Measurements from ENCODE around the gene MAP3K6.
"Not testable (repeated sequence)": the region's sequence is repeated elsewhere in the genome, so short reads cannot be mapped to it uniquely, and the experiment has no call there.

MAP3K6 gene, protein sequence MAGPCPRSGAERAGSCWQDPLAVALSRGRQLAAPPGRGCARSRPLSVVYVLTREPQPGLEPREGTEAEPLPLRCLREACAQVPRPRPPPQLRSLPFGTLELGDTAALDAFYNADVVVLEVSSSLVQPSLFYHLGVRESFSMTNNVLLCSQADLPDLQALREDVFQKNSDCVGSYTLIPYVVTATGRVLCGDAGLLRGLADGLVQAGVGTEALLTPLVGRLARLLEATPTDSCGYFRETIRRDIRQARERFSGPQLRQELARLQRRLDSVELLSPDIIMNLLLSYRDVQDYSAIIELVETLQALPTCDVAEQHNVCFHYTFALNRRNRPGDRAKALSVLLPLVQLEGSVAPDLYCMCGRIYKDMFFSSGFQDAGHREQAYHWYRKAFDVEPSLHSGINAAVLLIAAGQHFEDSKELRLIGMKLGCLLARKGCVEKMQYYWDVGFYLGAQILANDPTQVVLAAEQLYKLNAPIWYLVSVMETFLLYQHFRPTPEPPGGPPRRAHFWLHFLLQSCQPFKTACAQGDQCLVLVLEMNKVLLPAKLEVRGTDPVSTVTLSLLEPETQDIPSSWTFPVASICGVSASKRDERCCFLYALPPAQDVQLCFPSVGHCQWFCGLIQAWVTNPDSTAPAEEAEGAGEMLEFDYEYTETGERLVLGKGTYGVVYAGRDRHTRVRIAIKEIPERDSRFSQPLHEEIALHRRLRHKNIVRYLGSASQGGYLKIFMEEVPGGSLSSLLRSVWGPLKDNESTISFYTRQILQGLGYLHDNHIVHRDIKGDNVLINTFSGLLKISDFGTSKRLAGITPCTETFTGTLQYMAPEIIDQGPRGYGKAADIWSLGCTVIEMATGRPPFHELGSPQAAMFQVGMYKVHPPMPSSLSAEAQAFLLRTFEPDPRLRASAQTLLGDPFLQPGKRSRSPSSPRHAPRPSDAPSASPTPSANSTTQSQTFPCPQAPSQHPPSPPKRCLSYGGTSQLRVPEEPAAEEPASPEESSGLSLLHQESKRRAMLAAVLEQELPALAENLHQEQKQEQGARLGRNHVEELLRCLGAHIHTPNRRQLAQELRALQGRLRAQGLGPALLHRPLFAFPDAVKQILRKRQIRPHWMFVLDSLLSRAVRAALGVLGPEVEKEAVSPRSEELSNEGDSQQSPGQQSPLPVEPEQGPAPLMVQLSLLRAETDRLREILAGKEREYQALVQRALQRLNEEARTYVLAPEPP (N-terminal part only)

DNA sequence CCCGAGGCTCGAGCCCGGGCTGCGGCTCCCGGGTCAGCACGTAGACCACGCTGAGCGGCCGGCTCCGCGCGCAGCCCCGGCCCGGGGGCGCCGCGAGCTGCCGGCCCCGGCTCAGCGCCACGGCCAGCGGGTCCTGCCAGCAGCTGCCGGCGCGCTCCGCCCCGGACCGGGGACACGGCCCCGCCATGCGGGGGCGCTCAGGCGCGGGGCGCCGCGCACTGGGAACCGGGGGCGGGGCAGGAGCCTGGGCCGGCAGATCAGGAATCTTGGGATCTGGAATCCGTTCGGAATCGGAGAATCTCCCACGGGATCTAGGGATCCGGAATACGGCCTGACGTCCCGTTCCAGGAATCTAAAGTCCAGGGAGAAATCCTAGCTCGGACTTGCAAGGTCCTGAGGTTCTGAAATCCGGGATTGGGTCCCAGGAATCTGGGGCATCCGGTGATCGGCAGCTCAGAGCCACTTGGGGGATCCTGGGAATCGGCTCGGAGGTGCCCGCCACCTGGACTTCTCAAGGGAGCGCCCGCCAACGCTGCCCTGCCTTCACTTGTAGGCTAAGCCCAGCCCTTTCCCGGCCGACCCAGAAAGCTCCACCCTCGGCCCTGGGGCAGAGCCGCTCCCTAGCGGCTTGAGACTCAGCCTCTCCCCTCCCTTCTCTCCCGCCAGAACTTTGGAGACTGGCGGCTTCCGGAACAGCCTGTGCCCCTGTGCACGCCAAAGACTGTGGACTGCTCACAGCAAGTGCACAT is at the start of gene MAP3K6:
Gene MAP3K6 (minus strand): TSS at position 551 of the 749 bp plus-strand sequence. CDS start 364 bp downstream, at position 187.
- Histone ChIP-seq H3K27ac (ENCODE audit: low read length) (no peak within 1 kb of the TSS), H3K36me3 (ENCODE audit: control insufficient read depth, insufficient read depth, low read length) (no peaks in the 10 kb centered on the region), H3K9me3 (ENCODE audit: control insufficient read depth, insufficient read depth, low read length) (no peaks in the 10 kb centered on the region), H3K4me1 (ENCODE audit: control insufficient read depth, insufficient read depth, low read length) (peaks cover 6% of the 10 kb centered on the region; the same call in 1 of the 2 replicates), H3K27me3 (ENCODE audit: control insufficient read depth, insufficient read depth, low read length) (no peaks in the 10 kb centered on the region; the same call in 1 of the 2 replicates), H3K4me3 (ENCODE audit: low read length) (peak within 1 kb of the TSS; percentile 43; the same call in 1 of the 2 replicates)
- no peak for DNase-seq (ENCODE audit: low read depth, low spot score)
- no CpG with 5 or more reads among the region's 67 CpGs for WGBS (ENCODE audit: insufficient coverage, insufficient read length)

- Histone ChIP-seq H3K4me3 (ENCODE audit: low read length) (no peak overlapping the region), H3K9me3 (ENCODE audit: control insufficient read depth, insufficient read depth, low read length) (no peaks in the 10 kb centered on the region), H3K27me3 (ENCODE audit: control insufficient read depth, insufficient read depth, low read length) (no peaks in the 10 kb centered on the region), H3K4me1 (ENCODE audit: control insufficient read depth, insufficient read depth, low read length) (peaks cover 1% of the 10 kb centered on the region), H3K36me3 (ENCODE audit: control insufficient read depth, insufficient read depth, low read length) (peaks cover 14% of the 10 kb centered on the region; the same call in 1 of the 2 replicates), H3K27ac (ENCODE audit: low read length) (no peak overlapping the region)
- no CpG with 5 or more reads among the region's 1 CpG for WGBS (ENCODE audit: insufficient coverage, insufficient read length)
- DNase-seq (ENCODE audit: low read depth, low spot score), result no peak
These were observed 47.3 kb upstream of the MAP3K6 start for GRCh38 chr1:27414091-27414490.

GRCh38 chr1:27413004-27413403 is 46.2 kb upstream of the MAP3K6 start:
- no peak overlapping the region for H3K4me3 ChIP-seq (ENCODE audit: low read length)
- H3K36me3 ChIP-seq (ENCODE audit: control insufficient read depth, insufficient read depth, low read length), result peaks cover 14% of the 10 kb centered on the region; the same call in 1 of the 2 replicates
- H3K4me1 ChIP-seq (ENCODE audit: control insufficient read depth, insufficient read depth, low read length), result no peaks in the 10 kb centered on the region; the same call in 1 of the 2 replicates
- H3K9me3 ChIP-seq (ENCODE audit: control insufficient read depth, insufficient read depth, low read length), result no peaks in the 10 kb centered on the region
- no CpG with 5 or more reads among the region's 4 CpGs for WGBS (ENCODE audit: insufficient coverage, insufficient read length)
- DNase-seq (ENCODE audit: low read depth, low spot score), result no peak
- H3K27me3 ChIP-seq (ENCODE audit: control insufficient read depth, insufficient read depth, low read length), result no peaks in the 10 kb centered on the region
- H3K27ac ChIP-seq (ENCODE audit: low read length), result no peak overlapping the region

GRCh38 chr1:27412502-27412901 is 45.7 kb upstream of the MAP3K6 start:
- H3K9me3 ChIP-seq (ENCODE audit: control insufficient read depth, insufficient read depth, low read length), result no peaks in the 10 kb centered on the region
- no peak overlapping the region for H3K4me3 ChIP-seq (ENCODE audit: low read length)
- H3K36me3 ChIP-seq (ENCODE audit: control insufficient read depth, insufficient read depth, low read length), result peaks cover 14% of the 10 kb centered on the region; the same call in 1 of the 2 replicates
- H3K27ac ChIP-seq (ENCODE audit: low read length), result no peak overlapping the region
- no peak for DNase-seq (ENCODE audit: low read depth, low spot score)
- H3K27me3 ChIP-seq (ENCODE audit: control insufficient read depth, insufficient read depth, low read length), result no peaks in the 10 kb centered on the region
- no CpG with 5 or more reads among the region's 4 CpGs for WGBS (ENCODE audit: insufficient coverage, insufficient read length)
- H3K4me1 ChIP-seq (ENCODE audit: control insufficient read depth, insufficient read depth, low read length), result no peaks in the 10 kb centered on the region; the same call in 1 of the 2 replicates

DNA sequence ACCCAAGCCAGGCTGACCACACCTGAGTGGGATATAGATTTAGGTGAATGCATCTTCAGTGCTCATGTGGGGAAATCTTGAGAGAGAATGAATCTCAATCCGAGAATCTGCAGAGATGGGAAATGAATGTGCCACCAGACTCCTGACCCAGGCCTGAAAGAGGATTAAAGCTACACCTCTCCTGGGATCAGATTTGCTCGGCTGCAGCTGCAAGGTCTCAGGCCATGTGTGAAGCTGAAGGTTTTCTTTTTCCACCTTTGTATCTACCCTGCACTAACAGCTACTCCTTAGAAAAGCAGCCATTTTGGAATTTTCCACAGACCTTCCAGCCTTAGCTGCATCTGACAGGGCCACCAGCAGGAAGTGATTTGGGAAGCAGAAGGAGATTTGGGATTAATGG is 43.9 kb upstream of the MAP3K6 start:
- no peak for DNase-seq (ENCODE audit: low read depth, low spot score)
- Histone ChIP-seq H3K27ac (ENCODE audit: low read length) (no peak overlapping the region), H3K27me3 (ENCODE audit: control insufficient read depth, insufficient read depth, low read length) (no peaks in the 10 kb centered on the region), H3K9me3 (ENCODE audit: control insufficient read depth, insufficient read depth, low read length) (no peaks in the 10 kb centered on the region), H3K4me3 (ENCODE audit: low read length) (no peak overlapping the region), H3K36me3 (ENCODE audit: control insufficient read depth, insufficient read depth, low read length) (peaks cover 14% of the 10 kb centered on the region; the same call in 1 of the 2 replicates), H3K4me1 (ENCODE audit: control insufficient read depth, insufficient read depth, low read length) (peaks cover 2% of the 10 kb centered on the region)
- WGBS (ENCODE audit: insufficient coverage, insufficient read length), result no CpG with 5 or more reads among the region's 2 CpGs

GRCh38 chr1:27409669-27410068 is 42.9 kb upstream of the MAP3K6 start:
- WGBS (ENCODE audit: insufficient coverage, insufficient read length), result no CpG with 5 or more reads among the region's 11 CpGs
- no peak overlapping the region for H3K27ac ChIP-seq (ENCODE audit: low read length)
- no peaks in the 10 kb centered on the region for H3K27me3 ChIP-seq (ENCODE audit: control insufficient read depth, insufficient read depth, low read length)
- H3K9me3 ChIP-seq (ENCODE audit: control insufficient read depth, insufficient read depth, low read length), result no peaks in the 10 kb centered on the region
- H3K36me3 ChIP-seq (ENCODE audit: control insufficient read depth, insufficient read depth, low read length), result peaks cover 14% of the 10 kb centered on the region; the same call in 1 of the 2 replicates
- no peak overlapping the region for H3K4me3 ChIP-seq (ENCODE audit: low read length)
- H3K4me1 ChIP-seq (ENCODE audit: control insufficient read depth, insufficient read depth, low read length), result peaks cover 3% of the 10 kb centered on the region
- no peak for DNase-seq (ENCODE audit: low read depth, low spot score)

DNA sequence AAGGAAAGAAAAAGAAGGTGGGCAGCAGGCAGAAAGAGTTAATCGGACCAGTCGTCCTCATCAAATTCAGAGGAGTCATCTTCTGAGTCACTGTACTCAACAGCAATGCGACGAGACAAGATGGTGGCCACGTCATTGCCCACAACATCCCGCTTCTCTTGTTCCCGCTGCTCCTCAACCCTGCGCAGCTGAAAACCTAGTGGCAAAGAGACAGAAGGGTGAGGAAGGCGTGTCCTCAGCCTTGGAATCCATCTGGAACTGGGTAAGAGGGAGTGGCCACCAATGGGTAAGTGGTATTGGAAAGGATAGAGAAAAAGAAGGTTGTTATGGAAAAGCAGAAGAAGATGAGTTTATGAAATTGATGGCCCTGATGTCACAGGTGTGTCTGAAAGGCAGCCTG is 41.4 kb upstream of the MAP3K6 start:
- H3K4me3 ChIP-seq (ENCODE audit: low read length), result no peak overlapping the region
- DNase-seq (ENCODE audit: low read depth, low spot score), result no peak
- no CpG with 5 or more reads among the region's 9 CpGs for WGBS (ENCODE audit: insufficient coverage, insufficient read length)
- peaks cover 3% of the 10 kb centered on the region for H3K4me1 ChIP-seq (ENCODE audit: control insufficient read depth, insufficient read depth, low read length)
- peaks cover 8% of the 10 kb centered on the region; the same call in 1 of the 2 replicates for H3K36me3 ChIP-seq (ENCODE audit: control insufficient read depth, insufficient read depth, low read length)
- H3K27me3 ChIP-seq (ENCODE audit: control insufficient read depth, insufficient read depth, low read length), result no peaks in the 10 kb centered on the region
- H3K27ac ChIP-seq (ENCODE audit: low read length), result no peak overlapping the region
- H3K9me3 ChIP-seq (ENCODE audit: control insufficient read depth, insufficient read depth, low read length), result no peaks in the 10 kb centered on the region

DNA sequence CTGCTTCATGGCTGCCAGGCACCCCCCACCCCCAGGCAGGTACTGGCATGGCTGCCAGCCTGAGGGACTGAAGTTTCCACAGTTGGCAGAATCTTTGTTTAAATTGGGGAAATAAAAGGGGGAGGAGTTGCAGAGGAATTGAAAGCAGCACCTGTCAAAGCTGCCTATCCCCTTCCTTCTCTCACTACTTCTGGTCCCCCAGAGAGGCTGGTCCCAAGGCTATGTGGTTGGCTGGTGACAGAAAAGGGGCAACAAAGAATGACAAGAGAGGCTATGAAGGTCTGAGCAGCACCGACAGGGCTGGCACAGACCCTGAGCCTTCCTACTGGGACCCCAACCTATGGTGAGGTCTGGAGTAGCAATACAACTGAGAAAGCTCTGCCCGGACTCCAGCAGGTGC is 40.0 kb upstream of the MAP3K6 start:
- H3K27ac ChIP-seq (ENCODE audit: low read length); H3K36me3 ChIP-seq (ENCODE audit: control insufficient read depth, insufficient read depth, low read length); H3K4me1 ChIP-seq (ENCODE audit: control insufficient read depth, insufficient read depth, low read length); H3K27me3 ChIP-seq (ENCODE audit: control insufficient read depth, insufficient read depth, low read length); H3K9me3 ChIP-seq (ENCODE audit: control insufficient read depth, insufficient read depth, low read length); H3K4me3 ChIP-seq (ENCODE audit: low read length); DNase-seq (ENCODE audit: low read depth, low spot score): not testable (repeated sequence)
- no CpG with 5 or more reads among the region's 2 CpGs for WGBS (ENCODE audit: insufficient coverage, insufficient read length)

GRCh38 chr1:27406362-27406680 is 39.6 kb upstream of the MAP3K6 start:
- Histone ChIP-seq H3K4me1 (ENCODE audit: control insufficient read depth, insufficient read depth, low read length) (peaks cover 7% of the 10 kb centered on the region), H3K27ac (ENCODE audit: low read length) (no peak overlapping the region), H3K9me3 (ENCODE audit: control insufficient read depth, insufficient read depth, low read length) (no peaks in the 10 kb centered on the region), H3K36me3 (ENCODE audit: control insufficient read depth, insufficient read depth, low read length) (peaks cover 3% of the 10 kb centered on the region; the same call in 1 of the 2 replicates), H3K4me3 (ENCODE audit: low read length) (no peak overlapping the region), H3K27me3 (ENCODE audit: control insufficient read depth, insufficient read depth, low read length) (no peaks in the 10 kb centered on the region)
- no CpG with 5 or more reads among the region's 4 CpGs for WGBS (ENCODE audit: insufficient coverage, insufficient read length)
- DNase-seq (ENCODE audit: low read depth, low spot score), result no peak
